Epithelial cell of esophagus (primary cell): ENCODE results near the gene TMEM108.
"Not testable (repeated sequence)": the region's sequence is repeated elsewhere in the genome, so short reads cannot be mapped to it uniquely, and the experiment has no call there.

ENCODE experiments used
- DNase-seq: peaks from one replicate; pipeline ENCODE4 v3.0.0; 2010; ENCODE audit warnings: low read depth
- H3K4me3 ChIP-seq: 2 replicates; pipeline ENCODE4 v1.5.1; 2011; ENCODE audit warnings: mild to moderate bottlenecking, low read length, control low read depth
- CTCF ChIP-seq: IDR thresholded peaks from 2 replicates; pipeline ENCODE4 v1.5.1; 2011; ENCODE audit warnings: low read depth, mild to moderate bottlenecking, low read length, control low read depth, inconsistent platforms; ENCODE audit not compliant: insufficient read depth; ENCODE audit errors: missing control alignments

Gene TMEM108

GRCh38 chr3:133038089-133038730 lies at the start of gene TMEM108:
Gene TMEM108 (plus strand): TSS chr3:133038391.
- DNase-seq, result peak; percentile 40
- H3K4me3 ChIP-seq, result peak within 1 kb of the TSS; percentile 30
- no peak for TF ChIP-seq CTCF

- no peak for DNase-seq
- no peak for TF ChIP-seq CTCF
- no peak overlapping the region for H3K4me3 ChIP-seq
Observed at GRCh38 chr3:132995971-132996370, 42.2 kb upstream of the TMEM108 start.

- no peak for DNase-seq
- no peak overlapping the region for H3K4me3 ChIP-seq
- TF ChIP-seq CTCF, result no peak
Observed at GRCh38 chr3:132997404-132998185, 40.6 kb upstream of the TMEM108 start.

- H3K4me3 ChIP-seq, DNase-seq: not testable (repeated sequence)
Observed at GRCh38 chr3:133005032-133005431, 33.2 kb upstream of the TMEM108 start.

- no peak overlapping the region for H3K4me3 ChIP-seq
- no peak for DNase-seq
- TF ChIP-seq CTCF, result no peak
Observed at GRCh38 chr3:133007601-133008000, 30.6 kb upstream of the TMEM108 start.

GRCh38 chr3:133014325-133014724 lies 23.9 kb upstream of the TMEM108 start:
- H3K4me3 ChIP-seq, result no peak overlapping the region
- no peak for TF ChIP-seq CTCF
- no peak for DNase-seq

- not testable (repeated sequence) for H3K4me3 ChIP-seq, DNase-seq
Observed at GRCh38 chr3:133015573-133015972, 22.6 kb upstream of the TMEM108 start.

GRCh38 chr3:133016838-133017309 lies 21.3 kb upstream of the TMEM108 start:
- no peak for TF ChIP-seq CTCF
- no peak overlapping the region for H3K4me3 ChIP-seq
- no peak for DNase-seq
